Left cardiac atrium (tissue), 4 donors: ENCODE data around the gene CCDC34. TPM values are rescaled to one million over a fixed set of nuclear protein-coding genes. Genes with fewer than 3 reads are reported as not detected.
A peak's percentile ranks its signal among the peaks of the same experiment; 100 is the strongest.
"Not testable (repeated sequence)": the region's sequence is repeated elsewhere in the genome, so short reads cannot be mapped to it uniquely, and the experiment has no call there.

Source experiments
- ATAC-seq, 2 donors: fragments of 200-7000 bp; cut with Tn5 transposase; one replicate each; pipeline ENCODE4 v1.9.1; 2020; ENCODE audit warnings: mild to moderate bottlenecking in 2 of 2, moderate library complexity in 2 of 2
- DNase-seq: peaks from one replicate; pipeline ENCODE4 v3.0.0-alpha.2; 2020
- intact Hi-C, 2 donors: fragments of 100-400 bp; cut with DNase I; formaldehyde crosslinking; loops; one replicate each; pipeline versions ENCODE4 v1.14.1 to v1.15.1; 2022 to 2023
- total RNA-seq, 2 donors: library from RNA; stranded (reverse); fragmentation: NEBNext Ultra II Directional; extraction: Animal tissue kit (Norgen Biotek cat#: 25700); gene quantifications; one replicate each; pipeline ENCODE4 v1.2.1, GENCODE V29; 2021
- donor health status: DM: no; HTN: yes; CAD: no.
- donor health status: DM: no; HTN: yes; CAD: no; lungs with severe emphysema.
- donor health status: DM: yes; HTN: yes; CAD: no.
- donor health status: Dilated cardiomyopathy.

CCDC34 gene
- total RNA-seq, 2 donors from 2014 or later: 2.0 to 3.0 TPM

DNA sequence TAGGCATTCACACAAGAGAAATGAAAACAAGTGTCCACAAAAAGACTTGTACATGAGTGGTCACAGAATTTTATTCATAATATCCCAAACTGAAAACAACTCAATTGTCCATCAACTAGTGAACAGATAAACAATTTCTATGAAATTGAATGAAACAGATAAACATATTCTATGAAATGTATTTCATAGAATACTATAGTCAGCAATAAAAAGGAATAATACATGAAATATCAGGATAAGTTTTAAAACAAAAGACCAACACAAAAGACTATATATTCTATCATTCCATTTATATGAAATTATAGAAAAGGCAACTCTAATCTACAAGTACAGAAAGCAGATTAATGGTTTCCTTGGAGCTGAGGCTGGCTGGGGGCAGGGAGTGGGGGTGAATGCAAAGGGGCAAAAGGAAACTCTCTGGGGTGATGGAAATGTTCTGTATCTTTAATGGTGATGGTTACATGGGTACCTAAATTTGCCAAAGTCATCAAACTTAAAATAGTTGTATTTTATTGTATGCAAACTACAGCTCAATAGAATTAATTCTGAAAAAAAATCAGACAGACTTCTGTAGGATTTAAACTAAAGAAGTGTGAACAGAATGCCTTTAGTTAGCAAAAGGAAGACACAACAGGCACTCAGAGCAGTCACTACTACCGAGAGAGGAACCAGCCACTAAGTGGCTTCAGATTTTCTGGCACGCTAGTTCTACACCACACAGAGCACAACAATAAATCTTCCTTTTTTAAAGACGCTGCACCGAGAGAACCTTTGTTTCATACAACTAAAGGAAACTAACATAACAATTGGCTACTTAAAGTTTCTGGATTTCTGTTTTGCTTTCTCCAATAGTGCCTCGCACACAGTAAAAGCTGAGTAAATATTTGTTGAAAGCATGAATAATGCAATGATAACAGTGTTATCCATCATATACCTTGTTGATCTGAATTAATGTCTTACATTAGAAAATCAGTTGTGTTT, 15.4 kb downstream of the CCDC34 start:
- intact Hi-C loops: no loop called here
- DNase-seq (no peak), ATAC-seq (no peak)

DNA sequence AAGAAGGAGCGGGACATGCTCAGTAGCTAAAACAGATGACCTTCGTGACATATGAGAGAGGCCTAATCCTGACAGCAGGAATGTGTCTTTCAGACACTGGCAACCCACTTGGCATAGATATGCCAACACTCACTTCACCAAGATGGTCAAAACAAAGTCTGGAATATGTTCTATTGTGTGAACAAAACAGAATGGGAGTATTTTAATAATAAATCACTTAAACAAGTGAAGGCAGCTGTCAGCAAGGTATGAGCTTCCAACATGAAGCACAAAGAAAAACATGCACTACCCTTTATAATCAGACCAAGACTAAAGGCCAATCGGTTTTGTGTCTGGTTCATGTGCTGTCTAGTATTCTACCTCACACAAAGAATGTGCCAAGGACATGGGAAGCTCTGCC, 23.1 kb downstream of the CCDC34 start:
- intact Hi-C loops: no loop called here
- ATAC-seq (peak; percentile 87 to 93), DNase-seq (no peak)

DNA sequence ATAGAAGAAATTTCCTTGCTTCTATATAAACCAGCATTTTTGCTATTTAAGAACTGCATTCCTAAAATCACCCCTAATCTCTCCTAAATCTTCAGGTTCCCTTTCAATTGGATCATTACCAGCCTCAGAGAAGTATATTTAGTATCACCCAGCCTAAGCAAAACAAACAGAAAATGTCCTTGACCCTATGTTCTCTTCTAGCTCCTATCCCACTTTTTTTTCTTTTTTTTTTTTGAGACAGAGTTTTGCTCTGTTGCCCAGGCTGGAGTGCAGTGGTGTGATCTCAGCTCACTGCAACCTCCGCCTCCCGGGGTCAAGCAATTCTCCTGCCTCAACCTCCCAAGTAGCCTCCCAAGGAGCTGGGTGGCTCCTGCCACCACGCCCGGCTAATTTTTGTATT, 28.3 kb downstream of the CCDC34 start:
- ATAC-seq, DNase-seq, intact Hi-C loops: not testable (repeated sequence)

DNA sequence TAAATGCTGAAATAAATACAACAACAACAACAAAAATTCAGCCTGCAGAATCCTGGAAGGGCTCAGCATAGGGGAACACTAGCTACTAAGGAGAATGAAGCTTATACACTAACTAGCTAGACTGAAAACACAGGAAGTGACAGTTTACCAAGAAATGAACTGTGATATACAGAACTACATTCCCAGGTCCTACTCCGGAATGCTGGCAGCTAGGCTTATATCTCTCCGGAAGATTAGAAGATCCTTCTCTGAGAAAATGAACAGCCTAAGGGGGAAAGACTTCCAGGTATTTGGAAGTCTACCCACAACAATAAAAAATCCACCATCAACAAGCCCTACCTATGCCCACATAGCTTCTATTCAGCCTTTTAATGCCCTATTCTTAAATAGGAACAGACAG, 31.0 kb downstream of the CCDC34 start:
- DNase-seq (no peak), ATAC-seq (no peak)
- intact Hi-C loops: no loop called here

DNA sequence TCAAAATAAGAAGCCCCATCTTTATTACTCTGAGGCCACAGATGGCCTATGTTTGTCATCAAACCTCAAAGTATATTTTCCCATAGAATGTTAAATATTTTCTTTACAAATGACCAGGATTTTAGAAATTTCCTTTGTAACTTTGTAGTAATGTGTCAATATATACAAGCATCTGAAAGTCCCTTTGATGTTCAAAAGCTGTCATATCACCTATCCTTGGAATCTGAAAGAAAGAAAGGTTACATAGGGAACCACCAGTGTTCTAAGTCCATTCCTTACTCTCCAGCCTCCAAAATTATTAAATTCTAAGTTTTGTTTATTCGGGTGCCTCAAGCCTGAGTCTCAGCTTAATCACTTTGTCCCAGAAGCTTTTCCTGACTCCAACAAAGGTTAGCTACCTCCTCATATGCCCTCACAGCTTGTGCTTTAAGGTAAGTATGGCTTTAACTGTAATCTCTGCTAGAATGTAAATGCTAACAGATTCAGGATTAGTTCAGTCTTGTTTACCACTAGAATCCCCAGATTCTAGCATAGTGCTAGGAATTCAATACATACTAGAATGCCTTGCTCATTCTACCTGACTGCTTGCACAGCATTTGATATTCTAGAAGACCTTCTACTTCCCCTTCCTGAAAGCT, 32.3 kb downstream of the CCDC34 start:
- DNase-seq: no peak
- intact Hi-C loops: no loop called here
- ATAC-seq: no peak

DNA sequence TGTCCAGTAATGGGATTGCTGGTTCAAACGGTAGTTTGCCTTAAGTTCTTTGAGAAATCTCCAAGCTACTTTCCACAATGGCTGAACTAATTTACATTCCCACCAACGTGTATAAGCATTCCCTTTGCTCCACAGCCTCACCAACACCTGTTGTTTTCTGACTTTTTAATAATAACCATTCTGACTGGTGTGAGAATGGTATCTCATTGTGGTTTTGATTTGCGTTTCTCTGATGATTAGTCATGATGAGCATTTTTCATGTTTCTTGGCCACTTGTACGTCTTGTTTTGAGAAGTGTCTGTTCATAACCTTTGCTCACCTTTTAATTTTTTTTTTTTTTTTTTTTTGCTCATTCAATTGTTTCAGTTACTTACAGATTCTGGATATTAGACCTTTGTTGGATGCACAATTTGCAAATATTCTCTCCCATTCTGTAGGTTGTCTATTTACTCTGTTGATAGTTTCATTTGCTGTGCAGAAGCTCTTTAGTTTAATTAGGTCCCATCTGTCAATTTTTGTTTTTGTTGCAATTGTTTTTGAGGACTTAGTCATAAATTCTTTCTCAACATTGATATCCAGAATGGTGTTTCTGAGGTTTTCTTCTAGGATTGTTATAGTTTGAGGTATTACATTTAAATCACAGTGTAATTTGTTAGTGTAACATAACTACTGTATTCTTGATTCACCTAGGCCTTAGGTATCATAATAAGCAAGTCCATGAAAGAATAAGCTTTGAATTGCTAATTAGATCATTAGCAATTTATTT, 33.0 kb downstream of the CCDC34 start:
- intact Hi-C loops: no loop called here
- no peak for ATAC-seq
- DNase-seq: no peak

DNA sequence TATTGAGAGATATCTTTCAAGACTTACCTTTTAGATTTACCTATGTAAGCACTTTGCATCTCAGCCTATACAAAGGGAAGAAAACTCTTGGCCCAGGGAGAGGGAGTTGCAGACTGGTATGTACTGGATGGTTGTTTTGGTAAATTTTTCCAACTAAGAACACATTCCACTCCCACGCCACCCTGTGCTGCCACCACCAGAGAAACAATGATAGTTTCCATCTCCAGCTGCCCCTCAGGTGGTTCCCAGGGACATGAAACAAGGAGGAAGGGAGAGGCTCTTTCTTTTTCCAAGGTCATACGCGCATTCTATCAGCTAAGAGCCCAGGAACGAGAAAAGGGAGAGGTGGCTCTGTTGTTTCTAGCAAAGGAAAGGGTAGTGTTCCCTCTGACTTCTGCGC, 34.4 kb downstream of the CCDC34 start:
- intact Hi-C loops: no loop called here
- no peak for ATAC-seq

GRCh38 chr11:27327064-27327463, 36.0 kb downstream of the CCDC34 start:
- ATAC-seq, DNase-seq, intact Hi-C loops: not testable (repeated sequence)

More for the DNA sequence above, 34.4 kb downstream of the CCDC34 start:
- DNase-seq: no peak

GRCh38 chr11:27322196-27322595, 40.8 kb downstream of the CCDC34 start:
- intact Hi-C loops, ATAC-seq, DNase-seq: not testable (repeated sequence)

GRCh38 chr11:27321340-27321739, 41.7 kb downstream of the CCDC34 start:
- intact Hi-C loops, DNase-seq, ATAC-seq: not testable (repeated sequence)

DNA sequence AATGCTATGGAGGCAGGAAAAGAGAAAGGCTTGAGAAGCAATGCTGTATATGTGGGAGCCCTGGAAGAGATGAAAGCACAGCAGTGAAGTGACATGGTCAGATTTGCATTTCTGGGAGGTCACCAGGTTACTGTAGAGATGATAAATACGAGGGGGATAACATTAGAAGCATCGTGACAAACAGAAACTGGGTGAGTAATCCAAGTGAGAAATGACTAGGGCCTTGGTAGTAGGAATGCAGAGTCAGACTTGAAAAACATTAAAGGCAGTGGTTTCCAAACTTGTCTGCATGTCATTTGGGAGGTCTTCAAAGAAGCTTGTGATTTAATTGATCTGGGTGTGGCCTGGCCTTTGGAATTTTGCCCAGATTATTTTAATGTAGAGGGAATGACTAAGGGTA, 43.9 kb downstream of the CCDC34 start:
- intact Hi-C loops: no loop called here
- ATAC-seq (no peak), DNase-seq (no peak)

- DNase-seq: no peak
- no peak for ATAC-seq
- intact Hi-C loops: no loop called here
These were observed 45.3 kb downstream of the CCDC34 start for GRCh38 chr11:27317751-27318150.

- ATAC-seq (no peak), DNase-seq (no peak)
- intact Hi-C loops: no loop called here
These were observed 47.2 kb downstream of the CCDC34 start for GRCh38 chr11:27315836-27316235.

DNA sequence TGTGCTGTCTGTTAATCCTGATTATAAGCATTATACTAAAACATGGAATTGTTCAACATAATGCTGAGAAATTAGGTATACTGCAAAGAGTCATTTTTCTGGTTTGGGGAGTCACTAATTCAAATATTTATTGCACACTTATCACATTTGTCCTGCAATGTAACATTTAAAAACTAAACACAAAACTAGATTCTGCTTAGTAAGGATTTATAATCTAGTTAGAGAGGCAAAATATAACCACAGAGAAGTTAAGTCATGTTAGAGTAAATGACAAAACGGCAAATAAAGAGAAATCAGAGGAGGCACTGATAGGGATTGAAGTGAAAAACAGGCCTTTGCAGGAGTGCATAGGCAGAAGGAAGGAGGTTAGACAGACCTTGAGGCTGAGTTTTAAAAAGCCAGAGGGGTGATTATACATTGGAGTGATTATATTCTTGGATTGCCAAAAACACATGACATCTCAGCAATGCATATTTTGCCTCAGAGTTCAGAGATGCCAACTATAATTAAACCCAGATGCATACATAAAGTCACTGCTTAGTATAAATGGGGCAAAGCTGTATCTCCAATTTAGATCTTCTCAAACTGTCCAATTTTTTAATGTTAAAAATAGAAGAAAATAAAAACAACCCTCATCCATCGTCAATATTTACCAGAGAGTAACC, 49.7 kb downstream of the CCDC34 start:
- ATAC-seq: no peak
- no peak for DNase-seq
- intact Hi-C loops: no loop called here

DNA sequence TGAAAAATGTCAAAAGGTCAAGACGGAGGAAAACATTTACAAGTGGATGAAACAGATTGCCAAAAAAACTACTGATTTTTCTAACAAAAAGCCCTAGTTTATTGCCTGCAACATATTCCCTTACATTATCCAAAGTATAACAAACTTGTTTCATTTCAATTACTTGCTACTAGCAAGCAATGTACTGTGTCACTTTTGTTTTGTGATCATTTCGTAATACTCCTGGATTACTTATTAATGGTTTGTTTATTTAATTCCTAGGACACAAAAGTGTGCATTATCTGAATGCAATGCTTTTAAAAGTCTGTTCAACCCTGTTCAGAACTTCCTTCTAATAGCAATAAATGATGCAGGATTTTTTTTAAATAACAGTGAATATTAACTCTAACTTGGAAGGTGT, 50.9 kb downstream of the CCDC34 start:
- DNase-seq (no peak), ATAC-seq (no peak)
- intact Hi-C loops: no loop called here

DNA sequence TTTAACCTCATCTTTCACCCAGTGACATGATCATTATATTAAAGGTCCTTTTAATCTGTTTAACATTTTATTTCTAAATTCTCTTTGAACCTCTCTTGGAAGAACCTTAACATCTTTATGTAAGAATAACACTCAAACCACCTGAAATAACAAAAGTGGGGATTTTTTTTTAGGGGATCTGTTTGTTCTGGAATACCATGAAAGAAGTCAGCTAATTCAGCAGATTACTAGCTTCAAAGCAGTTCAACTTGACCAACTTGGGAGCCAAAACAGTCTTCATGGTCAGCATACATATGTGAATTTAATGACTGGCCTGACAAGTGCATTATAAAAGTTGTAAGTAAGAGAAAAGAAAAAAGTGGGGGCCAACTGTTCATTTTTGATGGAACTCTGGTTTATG, 52.3 kb downstream of the CCDC34 start:
- intact Hi-C loops: no loop called here
- ATAC-seq (no peak), DNase-seq (no peak)

- DNase-seq: no peak
- intact Hi-C loops: no loop called here
- no peak for ATAC-seq
These were observed 52.8 kb downstream of the CCDC34 start for GRCh38 chr11:27310182-27310581.

- no peak for ATAC-seq
- DNase-seq: no peak
- intact Hi-C loops: no loop called here
These were observed 54.0 kb downstream of the CCDC34 start for GRCh38 chr11:27309046-27309445.

- DNase-seq (no peak), ATAC-seq (no peak)
- intact Hi-C loops: no loop called here
These were observed 55.8 kb downstream of the CCDC34 start for GRCh38 chr11:27307232-27307631.
